Hepatocyte (in vitro differentiated cells): Measurements from ENCODE around the gene ESR1.

Source experiments
- EZH2 ChIP-seq: fragments of 200-600 bp; sonication (generic); IDR thresholded peaks from 2 replicates; pipeline ENCODE4 v1.6.1; 2016; ENCODE audit warnings: antibody characterized with exemption, mild to moderate bottlenecking, borderline replicate concordance
- TF ChIP-seq, protein P1 (sequence below): fragments of 200-600 bp; sonication (generic); IDR thresholded peaks from 2 replicates; pipeline ENCODE4 v1.5.1; 2016; ENCODE audit warnings: antibody characterized with exemption, mild to moderate bottlenecking; ENCODE audit not compliant: poor library complexity

- TF ChIP-seq, protein P1, sequence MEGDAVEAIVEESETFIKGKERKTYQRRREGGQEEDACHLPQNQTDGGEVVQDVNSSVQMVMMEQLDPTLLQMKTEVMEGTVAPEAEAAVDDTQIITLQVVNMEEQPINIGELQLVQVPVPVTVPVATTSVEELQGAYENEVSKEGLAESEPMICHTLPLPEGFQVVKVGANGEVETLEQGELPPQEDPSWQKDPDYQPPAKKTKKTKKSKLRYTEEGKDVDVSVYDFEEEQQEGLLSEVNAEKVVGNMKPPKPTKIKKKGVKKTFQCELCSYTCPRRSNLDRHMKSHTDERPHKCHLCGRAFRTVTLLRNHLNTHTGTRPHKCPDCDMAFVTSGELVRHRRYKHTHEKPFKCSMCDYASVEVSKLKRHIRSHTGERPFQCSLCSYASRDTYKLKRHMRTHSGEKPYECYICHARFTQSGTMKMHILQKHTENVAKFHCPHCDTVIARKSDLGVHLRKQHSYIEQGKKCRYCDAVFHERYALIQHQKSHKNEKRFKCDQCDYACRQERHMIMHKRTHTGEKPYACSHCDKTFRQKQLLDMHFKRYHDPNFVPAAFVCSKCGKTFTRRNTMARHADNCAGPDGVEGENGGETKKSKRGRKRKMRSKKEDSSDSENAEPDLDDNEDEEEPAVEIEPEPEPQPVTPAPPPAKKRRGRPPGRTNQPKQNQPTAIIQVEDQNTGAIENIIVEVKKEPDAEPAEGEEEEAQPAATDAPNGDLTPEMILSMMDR, result no peak
- no peak for TF ChIP-seq EZH2
Observed at GRCh38 chr6:151783692-151784091, 23.8 kb upstream of the ESR1 start.
